ENCODE data around the gene RYR2. TPM values are rescaled to one million over a fixed set of nuclear protein-coding genes. Genes with fewer than 3 reads are reported as not detected.

Gene RYR2
- total and polyA plus RNA-seq, 3 donors from 2014 or later = 5.4 to 9.5 (median 9.1) TPM

DNA sequence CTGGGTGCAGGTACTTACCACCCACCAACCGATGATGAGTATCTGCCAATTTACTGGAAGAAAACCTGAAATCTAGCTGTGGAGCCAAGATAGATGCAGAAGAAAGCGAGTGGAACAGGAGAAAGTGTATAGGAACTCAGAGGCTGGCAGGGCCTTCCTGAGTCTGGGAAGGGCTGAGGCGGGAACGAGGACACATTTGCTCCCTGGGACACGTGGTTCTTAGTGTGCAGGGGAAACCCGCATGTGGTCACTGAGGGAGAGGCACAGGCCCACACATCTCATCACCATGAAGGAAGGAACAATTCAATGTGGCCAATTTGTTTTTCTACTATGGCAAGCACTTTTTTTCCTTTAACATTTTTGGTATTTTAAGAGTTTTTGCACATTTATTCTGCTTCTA lies 8.2 kb downstream of the RYR2 start:
- Histone ChIP-seq H3K36me3 (ENCODE audit: low read depth, missing control alignments) (no peaks in the 10 kb centered on the region), H3K4me1 (no peaks in the 10 kb centered on the region), H3K9me3 (no peaks in the 10 kb centered on the region), H3K27me3 (no peaks in the 10 kb centered on the region), H3K4me3 (no peak overlapping the region), H3K27ac (no peak overlapping the region)
- no peak for TF ChIP-seq POLR2A (IDR thresholded peaks at IDR 0.05)
- TF ChIP-seq, protein P1, sequence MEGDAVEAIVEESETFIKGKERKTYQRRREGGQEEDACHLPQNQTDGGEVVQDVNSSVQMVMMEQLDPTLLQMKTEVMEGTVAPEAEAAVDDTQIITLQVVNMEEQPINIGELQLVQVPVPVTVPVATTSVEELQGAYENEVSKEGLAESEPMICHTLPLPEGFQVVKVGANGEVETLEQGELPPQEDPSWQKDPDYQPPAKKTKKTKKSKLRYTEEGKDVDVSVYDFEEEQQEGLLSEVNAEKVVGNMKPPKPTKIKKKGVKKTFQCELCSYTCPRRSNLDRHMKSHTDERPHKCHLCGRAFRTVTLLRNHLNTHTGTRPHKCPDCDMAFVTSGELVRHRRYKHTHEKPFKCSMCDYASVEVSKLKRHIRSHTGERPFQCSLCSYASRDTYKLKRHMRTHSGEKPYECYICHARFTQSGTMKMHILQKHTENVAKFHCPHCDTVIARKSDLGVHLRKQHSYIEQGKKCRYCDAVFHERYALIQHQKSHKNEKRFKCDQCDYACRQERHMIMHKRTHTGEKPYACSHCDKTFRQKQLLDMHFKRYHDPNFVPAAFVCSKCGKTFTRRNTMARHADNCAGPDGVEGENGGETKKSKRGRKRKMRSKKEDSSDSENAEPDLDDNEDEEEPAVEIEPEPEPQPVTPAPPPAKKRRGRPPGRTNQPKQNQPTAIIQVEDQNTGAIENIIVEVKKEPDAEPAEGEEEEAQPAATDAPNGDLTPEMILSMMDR (IDR thresholded peaks at IDR 0.05) = no peak
- intact Hi-C loops (cut with DNase I; ENCODE audit: low total_unique reads) = no loop called here
- DNase-seq = no peak
- 84 to 89% methylated on average over 6 of the region's 6 CpGs for WGBS, 2 donors

DNA sequence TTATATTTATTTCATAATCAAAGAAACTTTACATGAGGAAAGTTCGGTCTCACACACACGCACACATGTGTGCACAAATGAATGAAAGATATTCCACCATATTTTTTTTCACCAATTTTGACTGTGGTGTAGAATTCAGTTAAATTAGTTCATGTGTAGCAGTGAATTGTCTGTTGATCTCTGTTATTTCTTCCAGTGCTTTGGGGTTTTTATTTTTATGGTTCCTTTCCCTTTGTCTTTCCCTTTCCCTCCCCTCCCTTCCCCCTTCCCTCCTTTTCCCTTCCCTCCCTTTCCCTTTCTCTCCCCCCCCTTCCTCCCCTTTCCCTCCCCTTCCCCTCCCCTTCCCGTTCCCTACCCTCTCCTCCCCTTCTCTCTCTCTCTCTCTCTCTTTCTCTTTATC lies 8.9 kb downstream of the RYR2 start:
- intact Hi-C loops (cut with DNase I; ENCODE audit: low total_unique reads) = no loop called here

DNA sequence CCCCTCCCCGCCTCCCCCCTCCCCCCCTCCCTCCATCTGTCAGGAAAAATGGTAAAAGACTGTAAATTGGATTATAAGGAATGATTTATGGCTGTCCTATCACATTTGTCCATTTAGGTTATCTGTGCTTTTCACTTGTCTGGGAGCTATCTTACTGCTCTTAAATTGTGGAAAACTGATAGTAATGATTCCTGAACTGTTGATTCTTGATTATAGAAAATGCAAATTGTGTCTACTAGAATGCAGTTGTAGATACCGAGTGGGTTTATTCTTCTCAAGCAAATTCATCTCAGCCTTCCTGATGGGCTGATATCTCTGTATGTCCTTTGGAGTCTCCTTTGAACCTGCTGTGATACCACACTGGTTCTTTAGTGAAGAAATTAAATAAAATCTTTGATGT lies 12.3 kb downstream of the RYR2 start:
- TF ChIP-seq, protein P1 (IDR thresholded peaks at IDR 0.05) = no peak
- no peak for TF ChIP-seq POLR2A (IDR thresholded peaks at IDR 0.05)
- H3K27ac ChIP-seq = no peak overlapping the region
- WGBS, 2 donors = 64% methylated on average over 2 of the region's 2 CpGs
- intact Hi-C loops (cut with DNase I; ENCODE audit: low total_unique reads) = no loop called here
- no peaks in the 10 kb centered on the region for H3K27me3 ChIP-seq
- no peaks in the 10 kb centered on the region for H3K4me1 ChIP-seq
- H3K36me3 ChIP-seq (ENCODE audit: low read depth, missing control alignments) = no peaks in the 10 kb centered on the region
- no peak overlapping the region for H3K4me3 ChIP-seq
- no peak for DNase-seq
- H3K9me3 ChIP-seq = no peaks in the 10 kb centered on the region

More for the DNA sequence above, 8.9 kb downstream of the RYR2 start:
- no peaks in the 10 kb centered on the region for H3K27me3 ChIP-seq
- H3K27ac ChIP-seq = no peak overlapping the region
- H3K4me3 ChIP-seq = no peak overlapping the region
- H3K36me3 ChIP-seq (ENCODE audit: low read depth, missing control alignments) = no peaks in the 10 kb centered on the region
- WGBS, 2 donors = 82 to 87% methylated on average over 3 of the region's 3 CpGs
- no peak for DNase-seq
- no peak for TF ChIP-seq POLR2A (IDR thresholded peaks at IDR 0.05)
- TF ChIP-seq, protein P1 (IDR thresholded peaks at IDR 0.05) = no peak
- H3K9me3 ChIP-seq = no peaks in the 10 kb centered on the region
- H3K4me1 ChIP-seq = no peaks in the 10 kb centered on the region

DNA sequence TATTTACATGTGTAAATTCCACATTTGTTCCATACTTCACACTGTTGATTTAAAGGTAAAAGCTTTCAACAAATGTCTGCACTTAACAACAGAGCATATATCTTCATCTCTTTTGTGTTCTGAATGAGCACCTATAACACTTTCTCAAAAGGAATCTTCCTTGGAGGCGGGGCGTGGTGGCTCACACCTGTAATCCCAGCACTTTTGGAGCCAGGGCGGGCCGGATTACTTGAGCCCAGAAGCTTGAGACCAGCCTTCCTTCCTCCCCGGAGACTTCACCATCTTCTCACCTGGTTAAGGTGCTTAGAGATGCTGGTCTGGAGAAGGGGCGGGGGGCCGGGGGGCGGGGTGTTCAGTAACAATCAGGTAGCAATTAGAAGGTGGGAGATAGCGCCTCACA lies 16.5 kb downstream of the RYR2 start:
- intact Hi-C loops (cut with DNase I; ENCODE audit: low total_unique reads) = no loop called here
- no peak for TF ChIP-seq POLR2A (IDR thresholded peaks at IDR 0.05)
- TF ChIP-seq, protein P1 (IDR thresholded peaks at IDR 0.05) = no peak
- H3K4me1 ChIP-seq = no peaks in the 10 kb centered on the region

DNA sequence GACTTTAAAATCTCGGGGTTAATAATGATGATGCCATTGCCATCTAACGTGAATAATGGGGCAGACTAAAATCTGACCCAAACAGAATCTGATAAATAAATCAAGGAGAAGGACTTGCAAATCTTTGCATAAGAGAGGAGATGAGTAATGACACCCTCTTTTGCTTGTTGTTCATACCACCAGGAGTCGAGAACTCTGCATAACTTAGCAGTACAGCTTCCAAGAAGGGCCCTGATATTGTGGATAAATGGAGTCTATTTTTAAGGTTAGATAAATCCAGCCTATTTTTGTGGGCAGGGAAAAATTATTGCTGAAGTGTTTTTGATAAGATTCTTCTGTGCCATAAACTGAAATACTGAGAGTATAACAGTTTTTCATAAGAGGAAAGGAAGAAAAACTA lies 17.3 kb downstream of the RYR2 start:
- Histone ChIP-seq H3K4me3 (no peak overlapping the region), H3K36me3 (ENCODE audit: low read depth, missing control alignments) (no peaks in the 10 kb centered on the region), H3K27ac (no peak overlapping the region), H3K27me3 (no peaks in the 10 kb centered on the region), H3K4me1 (no peaks in the 10 kb centered on the region), H3K9me3 (no peaks in the 10 kb centered on the region)
- no peak for TF ChIP-seq POLR2A (IDR thresholded peaks at IDR 0.05)
- TF ChIP-seq, protein P1 (IDR thresholded peaks at IDR 0.05) = no peak
- DNase-seq = no peak
- intact Hi-C loops (cut with DNase I; ENCODE audit: low total_unique reads) = no loop called here
- WGBS, 2 donors = 69 to 83% methylated on average over 3 of the region's 3 CpGs

More for the DNA sequence above, 16.5 kb downstream of the RYR2 start:
- no peaks in the 10 kb centered on the region for H3K27me3 ChIP-seq
- DNase-seq = no peak
- 83 to 88% methylated on average over 9 of the region's 9 CpGs for WGBS, 2 donors
- no peak overlapping the region for H3K27ac ChIP-seq
- H3K36me3 ChIP-seq (ENCODE audit: low read depth, missing control alignments) = no peaks in the 10 kb centered on the region
- no peak overlapping the region for H3K4me3 ChIP-seq
- no peaks in the 10 kb centered on the region for H3K9me3 ChIP-seq
